Measurements from ENCODE around the gene POLN. TPM values are rescaled to one million over a fixed set of nuclear protein-coding genes. Genes with fewer than 3 reads are reported as not detected.

POLN gene
- total and polyA plus RNA-seq, 2 experiments from 2014 or later: 1.7 to 2.0 TPM

DNA sequence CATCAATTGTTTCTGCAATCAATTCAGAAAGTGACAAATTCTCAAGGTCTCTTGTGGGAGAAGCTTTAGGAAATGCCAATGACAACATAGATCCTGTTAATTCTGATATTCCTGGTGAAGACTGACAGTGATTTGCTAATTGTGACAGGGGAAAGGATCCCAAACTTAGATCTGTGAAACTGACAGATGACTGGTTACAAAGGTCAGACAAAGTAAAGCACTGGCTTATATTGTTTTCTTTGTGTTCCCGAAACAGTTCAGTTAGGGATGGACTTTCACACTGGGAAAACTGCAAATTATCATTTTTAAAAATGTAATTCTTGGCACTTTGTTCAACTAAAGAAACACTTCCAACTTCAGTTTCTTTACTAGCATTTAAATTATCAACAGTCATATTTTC is 152.7 kb downstream of the POLN start:
- H3K4me1 ChIP-seq (ENCODE audit: insufficient read depth): no peaks in the 10 kb centered on the region
- no peaks in the 10 kb centered on the region for H4K20me1 ChIP-seq (ENCODE audit: insufficient read depth, poor library complexity, severe bottlenecking)
- no peaks in the 10 kb centered on the region for H3K27me3 ChIP-seq
- no peak overlapping the region for H3K4me2 ChIP-seq
- no peak for TF ChIP-seq EZH2 (IDR thresholded peaks at IDR 0.05; ENCODE audit: borderline replicate concordance)
- TF ChIP-seq, protein P1, sequence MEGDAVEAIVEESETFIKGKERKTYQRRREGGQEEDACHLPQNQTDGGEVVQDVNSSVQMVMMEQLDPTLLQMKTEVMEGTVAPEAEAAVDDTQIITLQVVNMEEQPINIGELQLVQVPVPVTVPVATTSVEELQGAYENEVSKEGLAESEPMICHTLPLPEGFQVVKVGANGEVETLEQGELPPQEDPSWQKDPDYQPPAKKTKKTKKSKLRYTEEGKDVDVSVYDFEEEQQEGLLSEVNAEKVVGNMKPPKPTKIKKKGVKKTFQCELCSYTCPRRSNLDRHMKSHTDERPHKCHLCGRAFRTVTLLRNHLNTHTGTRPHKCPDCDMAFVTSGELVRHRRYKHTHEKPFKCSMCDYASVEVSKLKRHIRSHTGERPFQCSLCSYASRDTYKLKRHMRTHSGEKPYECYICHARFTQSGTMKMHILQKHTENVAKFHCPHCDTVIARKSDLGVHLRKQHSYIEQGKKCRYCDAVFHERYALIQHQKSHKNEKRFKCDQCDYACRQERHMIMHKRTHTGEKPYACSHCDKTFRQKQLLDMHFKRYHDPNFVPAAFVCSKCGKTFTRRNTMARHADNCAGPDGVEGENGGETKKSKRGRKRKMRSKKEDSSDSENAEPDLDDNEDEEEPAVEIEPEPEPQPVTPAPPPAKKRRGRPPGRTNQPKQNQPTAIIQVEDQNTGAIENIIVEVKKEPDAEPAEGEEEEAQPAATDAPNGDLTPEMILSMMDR (IDR thresholded peaks at IDR 0.05; ENCODE audit: poor library complexity): no peak
- TF ChIP-seq EZH2phosphoT487 (IDR thresholded peaks at IDR 0.05; ENCODE audit: low read depth, severe bottlenecking, unreplicated experiment): no peak
- no peaks in the 10 kb centered on the region for H3K9me2 ChIP-seq (replicated peaks; ENCODE audit: insufficient read depth)
- no peaks in the 10 kb centered on the region for H3K9me3 ChIP-seq (ENCODE audit: low read depth)
- no peak for DNase-seq (ENCODE audit: low spot score)
- no peaks in the 10 kb centered on the region for H3K79me2 ChIP-seq
- no peak overlapping the region for H3K27ac ChIP-seq
- no peak overlapping the region for H2AFZ ChIP-seq
- H3K36me3 ChIP-seq (replicated peaks; ENCODE audit: insufficient read depth, low read depth): no peaks in the 10 kb centered on the region
- WGBS (ENCODE audit: low lambda C conversion rate, missing lambda C conversion rate): 67% methylated on average over 1 of the region's 1 CpG
- no peak overlapping the region for H3K4me3 ChIP-seq

- Histone ChIP-seq H3K4me3 (no peak overlapping the region), H4K20me1 (ENCODE audit: insufficient read depth, poor library complexity, severe bottlenecking) (no peaks in the 10 kb centered on the region), H3K79me2 (no peaks in the 10 kb centered on the region), H3K9me2 (replicated peaks; ENCODE audit: insufficient read depth) (no peaks in the 10 kb centered on the region), H3K36me3 (replicated peaks; ENCODE audit: insufficient read depth, low read depth) (no peaks in the 10 kb centered on the region), H3K9me3 (ENCODE audit: low read depth) (no peaks in the 10 kb centered on the region), H3K4me2 (no peak overlapping the region), H3K4me1 (ENCODE audit: insufficient read depth) (no peaks in the 10 kb centered on the region), H2AFZ (no peak overlapping the region), H3K27ac (no peak overlapping the region), H3K27me3 (no peaks in the 10 kb centered on the region)
- no peak for DNase-seq (ENCODE audit: low spot score)
- TF ChIP-seq EZH2 (IDR thresholded peaks at IDR 0.05; ENCODE audit: borderline replicate concordance) (no peak), EZH2phosphoT487 (IDR thresholded peaks at IDR 0.05; ENCODE audit: low read depth, severe bottlenecking, unreplicated experiment) (no peak)
- TF ChIP-seq, protein P1 (IDR thresholded peaks at IDR 0.05; ENCODE audit: poor library complexity): no peak
These were observed 154.8 kb downstream of the POLN start for GRCh38 chr4:2087170-2087569.

DNA sequence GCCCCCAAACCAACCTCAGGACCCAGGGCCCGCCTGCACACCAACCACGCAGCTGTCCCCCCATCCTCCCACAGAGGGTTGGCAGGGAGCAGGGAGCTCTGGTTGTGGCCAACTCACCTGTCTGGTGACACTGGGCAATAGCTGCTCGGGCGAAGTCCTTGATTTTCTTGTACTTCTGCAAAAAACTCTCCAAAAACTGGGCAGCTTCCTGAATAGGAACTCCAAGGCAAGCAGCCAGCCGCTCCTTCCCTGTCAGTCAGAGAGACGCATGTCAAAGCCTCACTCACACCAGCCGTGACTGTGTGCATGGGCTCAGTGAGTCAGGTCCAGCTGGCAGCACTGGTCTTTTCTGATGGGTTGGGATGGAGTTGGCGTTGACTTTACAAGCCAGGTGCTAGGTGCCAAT is 156.4 kb downstream of the POLN start:
- Histone ChIP-seq H3K4me3 (no peak overlapping the region), H3K79me2 (no peaks in the 10 kb centered on the region), H3K9me2 (replicated peaks; ENCODE audit: insufficient read depth) (no peaks in the 10 kb centered on the region), H3K27me3 (no peaks in the 10 kb centered on the region), H2AFZ (no peak overlapping the region), H3K9me3 (ENCODE audit: low read depth) (no peaks in the 10 kb centered on the region), H4K20me1 (ENCODE audit: insufficient read depth, poor library complexity, severe bottlenecking) (no peaks in the 10 kb centered on the region), H3K36me3 (replicated peaks; ENCODE audit: insufficient read depth, low read depth) (no peaks in the 10 kb centered on the region), H3K4me2 (no peak overlapping the region), H3K4me1 (ENCODE audit: insufficient read depth) (no peaks in the 10 kb centered on the region), H3K27ac (no peak overlapping the region)
- TF ChIP-seq, protein P1 (IDR thresholded peaks at IDR 0.05; ENCODE audit: poor library complexity): no peak
- no peak for TF ChIP-seq EZH2 (IDR thresholded peaks at IDR 0.05; ENCODE audit: borderline replicate concordance)
- 90% methylated on average over 8 of the region's 8 CpGs for WGBS (ENCODE audit: low lambda C conversion rate, missing lambda C conversion rate)
- DNase-seq (ENCODE audit: low spot score): no peak

DNA sequence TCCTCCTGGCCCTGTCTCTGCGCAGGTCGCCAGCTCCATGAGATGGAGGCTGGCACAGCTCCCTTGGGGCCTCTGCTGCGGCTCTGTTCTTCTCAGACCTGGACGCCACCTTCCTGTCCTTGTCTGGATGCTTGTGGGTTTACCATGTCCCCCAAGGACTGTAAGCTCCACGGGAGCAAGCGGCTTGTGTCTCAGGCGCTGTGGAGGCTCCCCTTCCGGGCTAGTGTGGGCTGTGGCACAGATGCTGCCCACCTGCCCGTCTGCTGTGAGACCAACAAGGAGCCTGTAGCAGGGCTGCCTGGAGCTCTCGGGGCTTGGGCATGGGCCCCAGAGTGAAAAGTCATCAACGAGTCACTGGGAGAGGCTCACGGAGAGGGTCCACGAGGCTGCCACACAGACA is 157.6 kb downstream of the POLN start:
- H3K27ac ChIP-seq: no peak overlapping the region
- no peak for DNase-seq (ENCODE audit: low spot score)
- WGBS (ENCODE audit: low lambda C conversion rate, missing lambda C conversion rate): 90% methylated on average over 13 of the region's 13 CpGs
- no peak for TF ChIP-seq EZH2phosphoT487 (IDR thresholded peaks at IDR 0.05; ENCODE audit: low read depth, severe bottlenecking, unreplicated experiment)
- TF ChIP-seq, protein P1 (IDR thresholded peaks at IDR 0.05; ENCODE audit: poor library complexity): no peak
- no peak overlapping the region for H2AFZ ChIP-seq
- no peaks in the 10 kb centered on the region for H3K4me1 ChIP-seq (ENCODE audit: insufficient read depth)
- no peaks in the 10 kb centered on the region for H4K20me1 ChIP-seq (ENCODE audit: insufficient read depth, poor library complexity, severe bottlenecking)
- H3K9me2 ChIP-seq (replicated peaks; ENCODE audit: insufficient read depth): no peaks in the 10 kb centered on the region
- H3K4me2 ChIP-seq: no peak overlapping the region
- H3K9me3 ChIP-seq (ENCODE audit: low read depth): no peaks in the 10 kb centered on the region
- H3K27me3 ChIP-seq: no peaks in the 10 kb centered on the region
- H3K4me3 ChIP-seq: no peak overlapping the region
- no peaks in the 10 kb centered on the region for H3K79me2 ChIP-seq
- no peaks in the 10 kb centered on the region for H3K36me3 ChIP-seq (replicated peaks; ENCODE audit: insufficient read depth, low read depth)
